Stimulated activated CD4-positive, alpha-beta T cell treated with anti-CD3 and anti-CD28 coated beads, Interleukin-12 subunit alpha, Interleukin-12 subunit beta, amount 100 ng/mL, for 48 hours (primary cell): ENCODE results near the gene SNAI3.

Source experiments
- DNase-seq, 3 donors: peaks; one replicate each; pipeline ENCODE4 v3.0.0-alpha.2; 2020; ENCODE audit warnings: low read depth in 2 of 3, low spot score in 1 of 3

The SNAI3 gene

GRCh38 chr16:88705801-88706228 is 19.5 kb upstream of the SNAI3 start:
- no peak for DNase-seq

DNA sequence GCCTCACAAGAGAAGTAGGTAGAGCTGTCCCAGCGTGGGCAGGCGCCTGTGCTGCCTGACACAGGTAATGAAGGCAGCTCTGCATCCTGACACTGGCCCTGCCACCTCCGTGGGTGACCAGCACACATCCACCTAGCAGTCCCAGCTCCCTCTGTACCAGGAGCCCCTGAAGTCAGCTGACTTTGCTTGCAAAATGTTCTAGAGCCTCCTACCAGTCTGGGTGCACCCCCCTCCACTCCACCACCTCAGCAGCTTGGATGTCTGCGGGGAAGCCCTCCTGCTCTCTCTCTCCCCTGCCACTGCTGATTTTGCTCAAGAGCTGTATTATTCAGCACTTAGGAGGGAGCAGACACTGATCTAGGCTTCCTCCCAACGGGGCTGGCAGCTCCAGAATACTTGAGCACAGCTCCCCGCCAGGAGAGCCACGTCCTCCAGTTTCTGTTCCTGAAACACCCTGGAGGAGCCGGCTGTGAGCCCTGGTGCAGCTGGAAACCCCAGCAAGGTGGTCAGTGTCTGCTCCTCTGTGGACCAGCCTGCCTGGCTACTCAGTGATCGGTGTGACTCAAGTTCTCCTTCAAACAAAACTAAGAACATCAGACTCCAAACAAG is 18.9 kb upstream of the SNAI3 start:
- no peak for DNase-seq

DNA sequence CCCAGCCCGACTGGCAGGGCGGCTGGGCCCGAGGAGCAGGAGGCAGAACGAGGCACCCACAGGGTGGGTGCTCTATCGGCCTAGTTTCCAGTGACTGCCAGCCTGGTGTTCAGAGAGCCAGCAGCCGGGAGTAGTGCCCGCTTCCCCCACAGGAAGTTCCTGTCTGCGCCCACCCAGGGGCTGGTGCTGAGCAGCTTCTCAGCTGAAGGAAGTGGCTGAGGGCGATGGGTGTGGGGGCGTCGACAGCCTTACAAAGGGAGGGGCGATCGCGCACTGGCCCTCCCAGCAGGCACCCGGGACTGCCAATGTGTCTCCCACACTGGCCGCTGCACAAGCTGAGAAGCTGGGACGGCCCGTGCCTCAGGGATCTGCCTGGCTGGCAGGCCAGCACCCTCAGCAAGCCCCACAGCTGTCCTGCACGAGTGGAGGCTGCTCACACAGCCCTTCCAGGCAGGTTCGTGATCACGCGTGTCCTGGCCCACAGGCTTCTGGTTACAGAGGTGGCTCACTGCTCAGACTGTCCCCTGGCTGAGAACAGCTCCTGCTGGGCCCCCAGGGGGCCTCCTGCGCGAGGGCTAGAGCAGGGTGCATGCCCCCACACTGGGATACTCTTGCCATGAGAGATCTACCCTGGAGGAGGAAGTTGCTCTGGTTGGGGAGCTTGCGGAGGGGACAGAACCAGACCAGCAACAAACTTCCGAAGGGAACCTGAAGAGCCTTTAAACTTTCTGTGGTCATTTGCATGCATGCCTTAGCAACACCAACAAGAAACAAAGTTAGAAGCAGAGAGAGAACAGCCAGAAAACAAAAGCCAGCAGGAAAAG is 17.4 kb upstream of the SNAI3 start:
- peak; percentile 44 to 56 (median 56) for DNase-seq

DNA sequence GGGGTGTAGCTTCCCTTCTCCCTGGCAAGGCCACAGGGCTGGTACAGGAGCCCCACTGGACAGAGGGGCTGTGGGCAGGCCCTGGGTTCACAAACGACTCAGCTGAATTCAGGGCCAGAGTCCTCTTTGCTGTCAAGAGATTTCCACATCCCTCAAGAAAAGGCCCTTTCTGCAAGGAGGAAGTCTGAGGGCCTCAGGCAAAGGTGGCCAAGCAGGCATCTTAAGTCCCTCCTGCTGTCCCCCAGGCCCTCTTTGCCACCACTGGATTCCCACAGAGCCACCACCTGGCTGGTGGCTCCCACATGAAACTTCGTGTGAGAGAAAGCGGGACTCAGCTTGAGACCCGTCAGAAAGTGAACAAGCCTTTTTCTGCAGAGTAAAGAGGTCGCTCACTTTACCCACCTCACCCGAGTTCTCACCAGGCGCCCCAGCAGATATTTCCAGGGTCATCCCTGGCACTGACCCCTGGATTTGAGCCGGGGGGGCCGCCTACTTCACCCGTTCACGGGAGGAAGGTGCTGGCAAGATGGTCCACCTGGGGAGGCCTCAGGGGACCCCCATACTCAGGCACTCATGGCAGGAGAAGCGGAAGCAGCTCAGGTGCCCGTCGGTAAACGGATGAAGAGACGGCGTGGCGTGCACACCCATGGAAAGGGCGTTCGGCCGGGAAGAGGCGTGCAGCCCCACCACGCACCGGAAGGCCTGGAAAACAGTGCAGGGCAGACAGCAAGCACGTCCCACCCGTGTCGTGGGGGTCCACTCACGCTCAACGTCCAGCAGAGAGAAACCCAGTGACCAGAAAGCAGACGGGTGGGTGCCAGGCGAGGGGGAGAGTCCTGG is 16.3 kb upstream of the SNAI3 start:
- no peak for DNase-seq

DNA sequence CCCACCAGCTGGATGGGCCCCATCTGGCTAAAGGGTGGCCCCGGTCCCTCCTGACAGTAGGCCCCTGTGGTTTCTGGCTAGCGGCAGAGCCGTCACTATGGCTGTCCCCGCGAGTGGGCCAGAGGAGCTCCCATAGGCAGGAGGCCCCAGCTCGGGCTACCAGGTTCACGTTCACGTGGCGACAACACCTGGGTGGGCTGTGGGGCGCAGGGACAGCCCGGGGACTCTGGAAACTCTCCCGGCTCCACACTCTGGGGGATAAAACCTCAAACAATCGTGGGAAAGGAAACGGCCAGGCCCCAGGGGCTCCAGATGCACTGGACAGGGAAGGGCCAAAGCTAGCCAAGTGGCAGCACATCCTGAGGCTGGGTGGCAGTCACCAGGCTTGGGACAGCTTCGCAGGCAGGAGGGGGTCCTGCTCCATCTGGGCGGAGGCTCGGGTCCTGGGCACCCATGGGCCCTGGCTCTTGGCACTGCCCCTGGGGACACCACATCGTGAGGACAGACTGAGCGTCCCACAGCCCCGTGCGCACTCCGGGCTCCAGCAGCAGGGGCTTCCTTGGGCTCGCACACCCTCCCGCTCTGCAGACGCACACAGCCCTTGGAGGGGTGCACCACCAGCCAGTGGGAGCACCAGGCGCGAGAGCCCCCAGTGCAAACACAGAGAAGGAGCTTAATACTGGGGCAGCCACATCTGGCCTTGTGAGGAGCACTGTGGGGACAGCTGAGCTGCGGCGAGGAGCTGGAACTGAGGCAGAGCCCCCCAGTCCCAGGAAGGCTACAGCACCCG is 15.5 kb upstream of the SNAI3 start:
- DNase-seq: no peak

DNA sequence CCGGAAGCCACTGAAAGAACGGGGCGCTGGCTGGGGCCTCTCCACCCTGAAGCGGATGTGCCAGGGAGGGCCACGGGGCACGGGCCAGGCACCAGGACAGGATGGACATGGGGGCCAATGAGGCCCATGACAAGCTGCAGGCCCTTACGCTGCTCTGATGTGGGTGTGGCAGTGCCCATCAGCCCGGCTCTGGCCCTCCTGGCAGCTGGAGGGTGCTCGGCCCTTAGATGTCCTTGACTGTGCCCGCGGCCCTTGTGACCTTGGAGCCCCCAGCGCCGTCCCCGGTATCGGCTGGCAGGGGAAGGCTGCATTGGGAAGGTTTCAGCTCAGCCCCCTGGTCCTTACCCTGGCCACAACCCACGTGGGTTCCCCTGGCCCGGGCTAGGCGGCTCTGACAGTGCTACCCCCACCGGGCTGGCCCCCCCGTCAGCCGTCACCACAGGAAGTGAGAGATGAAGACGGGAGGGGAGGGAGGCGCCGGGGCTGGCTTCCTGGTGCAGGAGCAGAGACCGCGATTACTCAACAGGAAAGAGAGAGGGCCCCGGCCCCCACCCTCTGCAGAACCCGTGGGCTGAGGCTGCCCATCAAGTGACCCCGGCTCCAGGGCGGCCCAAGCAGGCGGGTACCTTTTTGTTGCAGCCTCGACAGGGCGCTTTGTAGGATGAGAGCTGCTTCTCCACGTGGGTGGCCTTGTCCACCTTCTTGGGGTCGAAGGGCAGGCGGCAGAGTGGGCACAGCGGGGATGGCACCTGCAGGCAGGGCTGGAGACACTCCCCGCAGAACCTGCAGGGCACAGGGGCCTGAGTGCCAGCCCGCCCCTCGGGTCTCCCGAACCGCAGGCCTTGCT is 14.6 kb upstream of the SNAI3 start:
- peak; percentile 88 to 91 (median 90) for DNase-seq

DNA sequence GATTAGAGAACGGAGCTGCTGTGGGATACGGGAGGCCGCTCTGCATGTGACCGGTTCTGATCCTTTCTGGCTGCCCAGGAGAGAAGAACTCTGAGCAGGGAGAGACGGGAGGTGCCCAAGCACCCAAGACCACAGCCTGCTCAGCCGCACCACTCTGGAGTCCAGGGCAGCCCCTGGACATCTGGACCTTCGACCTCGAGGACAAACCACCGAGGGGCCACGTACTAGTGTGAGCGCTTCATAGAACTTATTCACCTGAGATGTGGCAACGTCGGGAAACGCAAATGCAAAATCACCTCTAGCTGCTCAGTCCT is 14.0 kb upstream of the SNAI3 start:
- no peak for DNase-seq

GRCh38 chr16:88699180-88699579 is 12.9 kb upstream of the SNAI3 start:
- no peak for DNase-seq

DNA sequence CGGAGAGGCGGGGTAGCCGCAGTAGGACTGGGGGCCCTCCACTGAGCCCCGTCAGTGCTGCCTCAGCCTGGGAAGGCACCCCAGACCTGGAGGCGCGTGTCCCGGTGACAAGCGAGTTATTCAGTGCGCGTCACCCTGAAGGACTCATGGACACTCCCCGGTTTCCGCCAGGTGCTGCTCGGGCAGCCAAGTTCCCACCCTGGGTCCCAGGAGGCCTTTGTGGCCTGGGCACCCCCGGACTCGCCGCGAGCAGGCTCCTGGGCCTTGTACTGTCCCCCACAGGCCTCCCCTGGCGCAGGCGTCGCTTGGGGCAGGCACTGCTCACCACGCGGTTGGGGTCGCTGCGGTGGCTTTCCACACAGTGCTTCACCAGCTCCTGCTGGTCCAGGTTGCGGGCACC is 12.3 kb upstream of the SNAI3 start:
- no peak for DNase-seq

DNA sequence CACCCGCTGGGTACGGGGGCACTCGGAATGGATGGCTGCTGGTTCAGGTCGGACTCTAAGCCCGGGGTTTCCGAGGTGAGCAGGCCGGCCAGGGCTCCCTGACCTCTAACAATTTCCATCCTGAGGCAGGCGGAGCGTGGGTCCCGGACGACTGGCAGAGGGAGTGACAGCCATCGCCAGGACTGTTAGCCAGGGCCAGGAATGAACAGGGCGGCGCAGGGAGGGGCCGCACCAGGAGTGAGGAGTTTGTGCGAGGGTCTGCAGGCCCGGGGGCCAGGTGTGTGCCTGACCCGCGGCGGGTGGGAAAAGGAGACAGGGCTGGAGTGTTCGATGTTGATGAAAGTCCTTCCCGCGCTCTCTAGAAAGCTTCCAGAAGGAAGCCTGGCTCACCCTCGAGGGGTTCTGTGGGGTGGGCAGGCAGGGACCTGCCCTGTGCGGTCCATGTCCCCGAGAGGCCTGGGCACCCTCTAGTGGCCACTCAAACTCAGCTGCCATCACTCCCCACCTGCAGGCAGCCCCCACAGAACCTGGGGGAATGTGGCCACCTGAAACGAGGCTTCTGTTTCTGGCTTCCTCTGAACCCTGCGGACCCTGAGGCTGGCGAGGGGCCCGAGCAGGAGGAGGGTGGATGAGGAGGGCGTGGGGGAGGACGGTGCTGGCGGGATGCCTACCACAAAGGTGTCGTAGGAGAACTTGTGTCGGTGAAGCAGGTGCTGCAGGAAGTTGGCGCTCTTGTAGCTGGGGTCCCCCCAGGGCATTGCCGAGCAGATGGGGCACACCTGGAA is 11.7 kb upstream of the SNAI3 start:
- DNase-seq: no peak

GRCh38 chr16:88697116-88697830 is 11.0 kb upstream of the SNAI3 start:
- DNase-seq: no peak

GRCh38 chr16:88696441-88696840 is 10.1 kb upstream of the SNAI3 start:
- no peak for DNase-seq

GRCh38 chr16:88695753-88696152 is 9.4 kb upstream of the SNAI3 start:
- DNase-seq: no peak

DNA sequence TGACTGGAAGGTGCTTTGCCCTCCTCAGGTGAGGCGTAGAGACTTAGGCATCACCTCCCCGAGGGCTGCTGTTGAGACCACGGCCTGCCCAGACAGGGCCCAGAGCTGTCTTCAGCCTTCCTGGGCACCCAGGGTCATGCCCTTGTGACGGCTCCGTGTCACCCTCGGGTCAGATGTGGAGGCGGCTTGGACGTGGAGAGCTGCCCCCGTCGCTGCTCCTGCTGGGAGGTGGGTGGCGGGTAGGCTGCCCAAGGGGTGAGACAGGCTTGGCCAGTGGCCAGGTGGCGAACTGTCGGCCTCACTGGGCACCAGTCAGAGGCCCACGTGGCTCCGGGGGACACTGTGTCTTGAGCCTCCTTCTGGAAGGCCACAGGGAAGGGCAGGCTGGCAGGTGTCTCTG is 8.9 kb upstream of the SNAI3 start:
- no peak for DNase-seq

DNA sequence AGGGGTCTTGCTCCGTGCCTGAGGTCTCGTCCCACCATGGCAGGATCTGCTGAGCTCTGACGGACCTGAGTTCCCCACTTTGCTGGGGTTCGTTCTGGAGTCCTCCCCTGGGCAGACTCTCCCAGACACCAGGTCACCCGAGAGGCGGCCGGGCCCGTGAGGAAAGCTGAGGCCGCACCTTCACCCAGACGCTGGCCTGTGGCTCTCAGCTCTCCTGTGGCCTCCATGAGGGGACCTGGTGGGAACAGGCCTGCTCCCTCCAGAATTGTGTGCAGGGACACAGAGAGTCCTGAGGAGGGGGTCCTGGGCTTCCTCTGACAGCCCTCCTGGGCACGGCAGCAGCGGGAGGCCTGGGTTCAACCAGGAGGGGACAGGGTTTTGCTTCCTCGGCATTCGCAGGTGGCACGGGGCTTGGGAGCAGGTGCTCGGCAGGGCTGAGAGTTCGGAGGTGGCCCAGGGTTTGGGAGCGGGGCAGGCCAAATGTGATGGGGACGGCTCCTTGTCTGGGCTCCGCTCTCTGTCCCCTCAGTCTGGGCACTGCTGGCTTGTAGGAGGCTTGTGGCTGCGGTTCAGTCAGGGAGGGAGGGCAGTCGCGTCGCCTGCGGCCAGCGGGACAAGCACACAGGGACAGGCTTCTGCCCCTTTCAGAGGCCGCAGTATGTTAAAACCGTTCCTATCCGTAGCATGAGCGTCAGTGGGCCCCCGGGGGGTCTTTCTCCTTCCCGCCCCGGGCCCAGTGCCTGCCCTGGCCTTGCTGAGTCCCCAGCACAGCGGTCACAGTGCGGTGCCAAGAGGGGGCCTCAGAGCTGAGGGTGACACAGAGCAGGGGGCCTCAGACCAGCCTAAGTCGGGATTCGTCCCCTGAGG is 8.1 kb upstream of the SNAI3 start:
- no peak for DNase-seq

DNA sequence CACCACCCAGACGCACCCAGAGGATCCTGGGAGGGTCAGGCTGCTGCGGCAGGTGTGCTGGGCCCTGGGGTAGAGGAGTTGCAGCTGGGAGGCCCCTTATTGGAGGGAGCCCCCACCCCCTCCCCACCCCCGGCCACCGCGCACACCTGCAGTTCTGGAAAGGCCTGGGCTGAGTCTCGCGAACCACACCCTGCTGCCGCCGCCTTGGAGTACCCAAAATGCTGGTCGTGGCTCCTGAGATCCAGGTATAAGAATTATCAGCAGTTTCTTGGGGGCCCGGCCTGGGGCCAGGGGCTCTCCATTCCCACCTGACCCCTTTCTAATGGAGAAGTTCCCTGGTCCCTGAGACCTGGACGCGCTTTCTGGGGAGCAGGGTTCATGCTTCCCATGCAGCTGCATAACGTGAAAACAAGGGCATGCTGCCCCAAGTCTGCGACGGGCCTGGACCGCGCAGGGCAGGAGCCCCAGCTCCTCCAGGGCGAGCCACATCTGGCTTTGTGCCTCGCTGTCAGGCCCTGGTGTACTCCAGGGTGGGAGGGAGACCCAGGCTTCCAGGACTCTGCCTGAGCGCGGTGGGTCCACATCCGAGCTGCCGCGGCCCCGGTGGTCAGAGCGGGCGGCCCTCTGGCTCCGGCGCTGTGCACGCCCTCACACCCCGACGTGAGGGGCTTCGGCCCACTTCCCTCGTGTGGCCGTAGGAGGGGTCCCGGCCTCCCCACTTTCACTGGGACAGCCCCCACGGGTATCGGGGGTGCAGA is 7.3 kb upstream of the SNAI3 start:
- no peak for DNase-seq

DNA sequence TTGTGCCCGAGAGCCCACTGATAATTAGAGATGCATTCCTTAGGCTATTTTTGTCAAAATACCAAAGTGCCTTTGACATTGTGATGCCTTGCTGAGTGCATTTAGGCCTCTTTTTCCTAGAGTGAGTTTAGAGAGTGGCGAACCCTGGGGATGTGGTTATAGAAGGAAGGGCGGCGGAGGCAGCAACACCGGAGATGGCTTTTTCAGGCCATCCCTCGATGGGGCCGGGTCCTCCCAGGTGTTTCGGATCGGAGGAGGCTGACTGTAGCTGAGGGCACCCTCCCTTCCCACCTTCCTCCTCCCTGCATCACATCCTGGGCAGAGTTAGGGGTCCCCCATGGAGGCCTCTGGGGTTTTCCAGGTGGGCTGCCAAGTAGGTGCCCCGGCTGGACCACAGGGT is 6.6 kb upstream of the SNAI3 start:
- DNase-seq: no peak
